Measurements from ENCODE around the gene NOXA1.
A peak's percentile ranks its signal among the peaks of the same experiment; 100 is the strongest.
"Not testable (repeated sequence)": the region's sequence is repeated elsewhere in the genome, so short reads cannot be mapped to it uniquely, and the experiment has no call there.

NOXA1 gene, protein sequence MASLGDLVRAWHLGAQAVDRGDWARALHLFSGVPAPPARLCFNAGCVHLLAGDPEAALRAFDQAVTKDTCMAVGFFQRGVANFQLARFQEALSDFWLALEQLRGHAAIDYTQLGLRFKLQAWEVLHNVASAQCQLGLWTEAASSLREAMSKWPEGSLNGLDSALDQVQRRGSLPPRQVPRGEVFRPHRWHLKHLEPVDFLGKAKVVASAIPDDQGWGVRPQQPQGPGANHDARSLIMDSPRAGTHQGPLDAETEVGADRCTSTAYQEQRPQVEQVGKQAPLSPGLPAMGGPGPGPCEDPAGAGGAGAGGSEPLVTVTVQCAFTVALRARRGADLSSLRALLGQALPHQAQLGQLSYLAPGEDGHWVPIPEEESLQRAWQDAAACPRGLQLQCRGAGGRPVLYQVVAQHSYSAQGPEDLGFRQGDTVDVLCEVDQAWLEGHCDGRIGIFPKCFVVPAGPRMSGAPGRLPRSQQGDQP

DNA sequence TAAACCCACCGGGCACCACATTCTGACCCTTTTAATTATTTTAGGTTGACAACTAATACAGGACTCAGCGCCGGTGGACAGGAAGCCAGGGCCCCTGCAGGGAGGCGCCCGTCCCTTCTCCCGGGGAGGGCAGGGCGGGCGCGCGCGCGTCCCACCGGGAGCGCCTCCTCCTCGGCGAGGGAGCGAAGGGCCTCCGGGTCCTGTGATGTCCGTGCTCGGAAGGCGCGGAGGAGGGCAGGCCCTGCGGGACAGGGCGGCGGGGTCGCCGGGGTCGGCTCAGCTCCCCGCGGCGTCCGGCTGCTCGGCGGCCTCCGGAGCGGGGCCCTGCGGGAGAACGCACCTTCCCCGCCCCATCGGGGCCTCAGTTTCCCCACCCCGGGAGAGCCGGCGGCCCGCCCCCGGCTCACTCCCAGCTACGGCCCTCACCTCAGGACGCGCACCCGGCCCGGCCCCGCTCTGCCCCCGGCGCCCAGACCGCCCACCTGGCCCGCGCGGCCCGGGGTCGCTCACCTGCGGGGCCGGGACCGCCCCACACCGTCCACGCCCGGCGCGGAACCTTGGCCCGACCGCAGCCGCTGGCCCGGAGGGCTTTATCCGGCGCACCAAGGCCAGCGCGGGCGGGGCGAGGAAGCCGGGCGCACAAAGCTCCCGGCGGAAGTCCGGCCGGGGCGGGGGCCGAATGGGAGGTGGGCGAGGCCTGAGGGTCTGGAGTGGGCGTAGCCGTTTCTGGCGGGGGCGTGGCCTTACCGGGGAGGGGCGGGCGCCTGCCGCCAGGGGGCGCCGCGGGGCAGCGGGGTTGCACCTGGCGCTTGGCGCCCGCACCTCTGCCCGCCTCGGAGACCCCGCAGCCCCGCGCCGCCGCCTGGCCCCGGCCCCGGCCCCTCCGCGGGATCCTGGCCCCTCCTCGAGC, at the start of gene NOXA1, which contains the start of gene EXD3:
NOXA1 (plus strand) TSS at position 790 of the 910 bp plus-strand sequence. CDS start 137 bp downstream, outside the sequence.
EXD3 (minus strand) TSS at position 559 of the 910 bp plus-strand sequence. CDS start 27,805 bp downstream, outside the sequence.
- peak; percentile 94 for DNase-seq (ENCODE audit: low spot score)

DNA sequence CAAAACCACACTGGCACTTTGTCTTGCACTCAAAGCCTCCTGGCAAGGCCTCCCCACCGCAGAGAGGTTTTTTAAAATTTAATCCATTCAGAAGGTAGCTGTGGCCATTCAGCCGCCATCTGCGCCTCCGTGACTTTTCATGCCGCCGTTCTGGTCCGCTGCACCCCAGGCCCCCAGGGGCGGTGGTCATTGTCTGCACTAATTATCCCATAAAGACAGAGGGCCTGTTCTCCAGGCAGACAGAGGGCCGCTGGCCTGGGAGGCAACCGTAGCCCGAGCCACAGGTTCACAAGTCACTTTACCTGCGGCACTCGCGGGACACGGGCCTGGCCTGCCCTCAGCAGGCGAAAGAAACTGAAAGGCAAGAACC, 49.6 kb upstream of the NOXA1 start:
- DNase-seq (ENCODE audit: low spot score): no peak

DNA sequence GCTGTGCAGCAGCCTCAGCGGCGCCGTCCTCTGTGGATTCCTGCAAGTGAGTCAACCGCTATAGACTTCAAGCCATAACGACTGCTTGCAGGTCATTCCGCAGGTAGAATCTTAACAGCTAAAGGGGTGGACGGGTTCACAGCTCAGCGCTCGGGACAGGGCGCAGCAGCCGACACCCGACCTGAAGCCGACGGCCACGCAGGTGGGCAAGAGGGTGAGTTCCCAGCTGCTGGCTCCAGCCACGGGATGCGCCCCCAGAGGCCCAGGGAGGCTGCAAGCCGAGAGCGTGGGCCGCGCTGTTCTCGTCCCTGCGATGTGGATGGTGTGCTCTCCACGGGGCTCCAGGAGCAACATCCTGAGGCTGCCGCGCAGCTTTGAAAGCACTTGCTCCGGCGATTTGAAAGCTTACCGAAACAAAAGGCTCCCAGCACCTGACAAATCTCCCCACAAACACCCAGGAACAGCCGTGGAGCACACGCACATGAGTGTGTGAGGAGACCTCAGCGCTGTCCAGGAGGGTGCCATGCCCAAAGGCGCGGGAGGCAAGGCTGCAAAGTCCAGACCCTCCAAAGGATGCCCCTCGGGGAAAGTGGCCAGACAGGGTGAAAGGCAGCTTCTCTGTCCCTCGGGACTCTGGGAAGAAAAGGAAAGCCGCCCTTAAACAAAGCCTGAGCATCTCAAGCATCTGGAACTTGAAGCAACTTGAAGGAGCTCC, 48.9 kb upstream of the NOXA1 start:
- no peak for DNase-seq (ENCODE audit: low spot score)

DNA sequence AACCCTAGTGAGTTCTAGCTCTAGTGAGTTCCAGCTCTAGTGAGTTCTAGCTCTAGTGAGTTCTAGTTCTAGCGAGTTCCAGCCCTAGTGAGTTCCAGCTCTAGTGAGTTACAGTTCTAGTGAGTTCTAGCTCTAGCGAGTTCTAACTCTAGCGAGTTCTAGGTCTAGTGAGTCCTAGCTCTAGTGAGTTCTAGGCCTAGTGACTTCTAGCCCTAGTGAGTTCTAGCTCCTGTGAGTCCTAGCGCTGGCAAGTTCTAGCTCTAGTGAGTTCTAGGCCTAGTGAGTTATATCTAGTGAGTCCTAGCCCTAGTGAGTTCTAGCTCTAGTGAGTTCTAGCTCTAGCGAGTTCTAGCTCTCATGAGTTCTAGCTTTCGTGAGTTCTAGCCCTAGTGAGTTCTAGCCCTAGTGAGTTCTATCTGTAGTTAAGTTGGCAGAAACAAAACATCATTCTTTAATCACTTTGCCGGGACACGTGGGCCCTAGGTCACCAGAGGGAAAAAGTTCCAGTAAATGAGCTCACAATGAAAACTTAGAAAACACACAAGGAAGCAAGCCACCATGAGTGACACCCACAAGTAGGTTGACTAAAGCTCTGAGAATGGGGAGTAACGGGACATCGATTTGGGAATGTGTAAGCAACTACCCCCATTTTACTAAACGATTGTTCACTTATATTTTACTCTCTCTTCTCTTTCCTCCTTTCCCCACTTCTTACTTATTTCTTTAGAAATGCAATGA, 47.7 kb upstream of the NOXA1 start:
- DNase-seq (ENCODE audit: low spot score): no peak

DNA sequence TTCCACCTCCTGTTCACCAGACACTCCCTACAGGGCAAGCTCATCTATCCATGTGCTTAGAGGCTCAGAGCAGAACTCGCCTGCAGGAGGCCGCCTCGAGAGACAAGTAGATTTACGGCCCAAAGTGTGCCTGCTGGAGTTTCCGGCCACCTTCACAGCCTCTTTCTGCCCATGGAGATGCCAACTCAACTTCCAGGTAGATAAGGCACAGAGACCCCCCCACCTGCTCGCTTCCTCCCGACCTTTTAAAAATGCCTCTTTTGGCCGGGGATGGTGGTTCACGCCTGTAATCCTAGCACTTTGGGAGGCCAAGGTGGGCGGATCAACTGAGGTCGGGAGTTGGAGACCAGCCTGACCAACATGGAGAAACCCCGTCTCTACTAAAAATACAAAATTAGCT, 46.8 kb upstream of the NOXA1 start:
- DNase-seq (ENCODE audit: low spot score): no peak

DNA sequence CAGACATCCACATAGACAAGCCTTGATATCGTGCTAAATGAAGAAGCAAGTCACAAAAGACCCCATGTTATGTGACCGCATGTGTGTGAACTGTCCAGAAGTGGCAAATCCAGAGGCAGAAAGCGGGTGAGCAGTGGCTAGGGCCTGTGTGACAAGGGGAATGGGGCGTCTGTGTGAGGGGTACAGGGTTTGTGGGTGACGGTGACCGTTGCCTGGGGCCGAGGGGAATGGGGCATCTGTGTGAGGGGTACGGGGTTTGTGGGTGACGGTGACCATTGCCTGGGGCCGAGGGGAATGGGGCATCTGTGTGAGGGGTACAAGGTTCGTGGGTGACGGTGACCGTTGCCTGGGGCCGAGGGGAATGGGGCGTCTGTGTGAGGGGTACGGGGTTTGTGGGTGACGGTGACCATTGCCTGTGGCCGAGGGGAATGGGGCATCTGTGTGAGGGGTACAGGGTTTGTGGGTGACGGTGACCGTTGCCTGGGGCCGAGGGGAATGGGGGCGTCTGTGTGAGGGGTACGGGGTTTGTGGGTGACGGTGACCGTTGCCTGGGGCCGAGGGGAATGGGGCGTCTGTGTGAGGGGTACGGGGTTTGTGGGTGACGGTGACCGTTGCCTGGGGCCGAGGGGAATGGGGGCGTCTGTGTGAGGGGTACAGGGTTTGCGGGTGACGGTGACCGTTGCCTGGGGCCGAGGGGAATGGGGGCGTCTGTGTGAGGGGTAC, 44.3 kb upstream of the NOXA1 start:
- not testable (repeated sequence) for DNase-seq (ENCODE audit: low spot score)

DNA sequence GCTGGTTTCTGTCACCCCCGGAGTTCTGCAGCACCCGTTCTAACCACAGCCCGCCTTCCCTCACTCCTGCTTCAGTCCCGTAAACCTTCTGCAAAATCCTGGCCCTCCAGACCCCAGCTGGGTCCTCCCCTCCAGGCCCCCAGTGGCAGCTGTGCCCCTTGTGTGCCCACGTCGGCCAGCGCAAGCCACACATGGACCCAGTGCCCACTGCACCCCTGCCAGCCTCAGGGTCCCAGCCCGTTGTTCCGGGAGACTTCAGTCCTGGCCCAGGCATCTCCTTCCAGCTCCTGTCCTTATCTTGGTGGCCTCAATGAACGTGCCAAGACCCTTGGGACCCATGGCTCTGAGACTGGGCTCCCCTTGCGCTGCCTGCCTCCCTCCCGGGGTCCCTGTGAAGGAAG, 43.4 kb upstream of the NOXA1 start:
- no peak for DNase-seq (ENCODE audit: low spot score)

DNA sequence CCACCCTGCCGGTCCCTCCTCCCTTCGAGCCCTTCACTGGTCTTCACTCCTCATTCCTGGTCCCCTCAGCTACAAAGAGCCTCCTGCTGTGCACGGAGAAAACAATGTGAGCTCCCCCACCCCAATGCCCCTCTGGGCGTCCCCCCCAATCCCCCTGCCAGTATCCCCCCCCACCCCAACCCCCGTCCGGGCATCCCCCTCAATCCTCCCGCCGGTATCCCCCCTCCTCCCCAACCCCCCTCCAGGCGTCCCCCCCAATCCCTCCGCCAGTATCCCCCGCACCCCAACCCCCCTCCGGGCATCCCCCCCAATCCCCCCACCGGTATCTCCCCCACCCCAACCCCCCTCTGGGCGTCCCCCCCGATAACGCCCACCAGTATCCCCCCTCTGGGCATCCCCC, 43.0 kb upstream of the NOXA1 start:
- no peak for DNase-seq (ENCODE audit: low spot score)

DNA sequence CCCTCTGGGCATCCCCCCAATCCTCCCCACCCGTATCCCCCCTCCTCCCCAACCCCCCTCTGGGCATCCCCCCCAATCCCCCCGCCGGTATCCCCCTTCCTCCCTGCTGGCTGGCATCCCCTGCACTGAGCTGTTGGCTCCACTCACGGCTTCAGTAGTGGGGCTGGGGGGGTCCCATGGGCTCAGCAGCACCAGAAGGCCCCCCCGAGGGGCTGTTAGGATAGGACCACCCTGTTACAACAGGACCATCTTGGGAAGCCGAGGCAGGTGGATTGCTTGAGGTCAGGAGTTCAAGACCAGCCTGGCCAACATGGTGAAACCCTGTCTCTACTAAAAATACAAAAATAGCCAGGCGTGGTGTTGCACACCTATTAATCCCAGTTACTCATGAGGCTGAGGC, 42.6 kb upstream of the NOXA1 start:
- no peak for DNase-seq (ENCODE audit: low spot score)

DNA sequence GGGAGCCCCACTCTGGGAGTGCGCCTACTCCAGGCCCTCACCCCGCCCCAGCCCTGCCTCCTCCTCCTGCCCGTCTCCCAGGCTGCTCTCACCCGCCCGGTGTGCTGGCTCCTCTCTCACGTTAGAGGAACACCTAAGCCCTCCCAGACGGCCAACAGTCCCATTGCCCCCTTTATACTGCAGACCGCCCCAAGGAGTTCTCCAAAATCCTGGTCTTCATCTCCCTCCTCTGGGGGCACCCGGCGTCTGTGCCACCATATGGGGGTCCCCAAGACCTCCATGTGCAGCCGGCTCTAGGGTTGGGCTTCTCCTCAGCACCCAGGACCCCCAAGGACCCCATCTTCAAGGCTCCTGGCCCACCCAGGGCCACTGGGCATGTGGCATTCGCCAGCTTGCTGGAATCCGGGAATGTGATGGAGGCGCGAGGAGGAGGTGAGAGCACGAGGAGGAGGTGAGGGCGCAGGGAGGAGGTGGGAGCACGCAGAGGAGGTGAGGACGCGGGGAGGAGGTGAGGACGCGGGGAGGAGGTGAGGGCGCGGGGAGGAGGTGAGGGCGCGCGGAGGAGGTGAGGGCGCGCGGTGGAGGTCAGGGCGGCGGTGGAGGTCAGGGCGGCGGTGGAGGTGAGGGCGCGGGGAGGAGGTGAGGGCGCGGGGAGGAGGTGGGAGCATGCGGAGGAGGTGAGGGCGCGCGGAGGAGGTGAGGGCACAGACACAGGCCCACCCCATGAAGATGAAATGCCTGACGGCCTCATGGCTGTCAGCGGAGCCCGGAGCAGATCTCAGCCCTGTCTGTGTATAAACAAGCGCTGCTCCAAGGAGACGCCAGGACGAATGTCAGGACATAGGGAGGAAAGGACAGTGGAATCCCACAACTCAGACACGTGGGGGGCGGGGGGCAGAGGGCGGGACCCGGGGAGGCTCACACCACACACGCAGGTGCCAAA, 41.4 kb upstream of the NOXA1 start:
- DNase-seq (ENCODE audit: low spot score): no peak

DNA sequence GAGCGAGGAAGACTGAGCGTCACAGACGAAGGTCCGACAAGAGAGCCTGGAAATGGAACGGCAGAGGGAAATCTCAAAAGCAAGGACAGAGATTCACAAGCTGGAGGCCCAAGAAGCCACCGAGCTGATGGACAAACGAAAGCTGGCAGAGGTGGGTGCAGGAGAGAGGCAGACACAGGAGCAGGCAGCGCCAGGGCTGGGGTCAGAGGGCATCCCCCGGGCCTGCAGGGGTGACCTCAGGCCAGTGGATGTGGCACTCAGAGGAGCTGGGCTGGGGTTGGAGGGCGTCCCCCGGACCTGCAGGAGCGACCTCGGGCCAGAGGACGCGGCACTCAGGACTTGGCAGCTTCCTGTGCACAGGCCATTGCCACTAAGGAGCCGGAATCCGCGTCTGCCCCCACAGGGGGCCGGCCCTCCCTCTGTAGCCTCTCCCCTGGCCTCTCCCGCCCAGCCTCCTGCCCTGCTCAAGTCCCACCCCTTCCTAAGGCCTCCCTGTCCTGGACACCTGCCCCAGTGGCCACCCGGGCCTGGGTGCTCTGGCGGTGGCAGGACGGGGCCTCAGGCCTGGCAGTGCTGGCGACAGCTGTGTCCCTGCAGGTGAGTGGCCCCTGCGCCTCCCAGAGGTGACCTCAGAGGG, 40.6 kb upstream of the NOXA1 start:
- DNase-seq (ENCODE audit: low spot score): no peak

DNA sequence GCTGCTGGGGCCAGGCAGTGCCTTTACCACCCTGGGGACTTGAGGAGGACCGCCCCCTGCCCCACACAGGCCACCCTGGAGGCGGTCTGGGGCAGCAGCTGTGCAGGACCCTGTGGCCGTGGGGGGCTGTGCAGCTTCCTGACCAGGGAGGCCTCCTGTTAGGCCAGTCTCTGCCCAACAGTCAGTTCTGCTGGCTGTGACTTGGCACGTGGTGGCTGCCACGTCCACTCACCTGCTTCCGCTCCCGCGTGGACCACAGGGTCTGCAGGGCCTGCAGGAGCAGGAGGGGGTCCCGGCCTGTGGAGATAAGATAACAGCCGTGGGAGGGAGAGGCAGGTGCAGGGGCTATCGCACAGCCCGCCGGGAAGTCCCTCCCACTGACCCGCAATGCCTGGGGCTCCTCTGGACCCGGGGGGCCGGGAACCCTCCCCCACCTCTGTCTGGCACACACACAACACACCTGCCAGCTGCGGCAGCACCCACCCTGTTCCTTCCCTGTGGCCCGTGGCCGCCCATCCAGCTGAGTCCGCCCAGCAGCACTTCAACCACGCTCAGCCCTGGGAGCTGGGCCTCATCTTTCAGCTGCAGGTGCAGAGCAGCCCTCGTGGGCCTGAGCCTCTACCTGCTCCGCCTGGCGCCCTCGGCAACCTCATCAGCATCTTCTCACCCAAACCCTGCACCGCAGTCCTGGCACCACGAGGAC, 40.0 kb upstream of the NOXA1 start:
- DNase-seq (ENCODE audit: low spot score): peak; percentile 68

DNA sequence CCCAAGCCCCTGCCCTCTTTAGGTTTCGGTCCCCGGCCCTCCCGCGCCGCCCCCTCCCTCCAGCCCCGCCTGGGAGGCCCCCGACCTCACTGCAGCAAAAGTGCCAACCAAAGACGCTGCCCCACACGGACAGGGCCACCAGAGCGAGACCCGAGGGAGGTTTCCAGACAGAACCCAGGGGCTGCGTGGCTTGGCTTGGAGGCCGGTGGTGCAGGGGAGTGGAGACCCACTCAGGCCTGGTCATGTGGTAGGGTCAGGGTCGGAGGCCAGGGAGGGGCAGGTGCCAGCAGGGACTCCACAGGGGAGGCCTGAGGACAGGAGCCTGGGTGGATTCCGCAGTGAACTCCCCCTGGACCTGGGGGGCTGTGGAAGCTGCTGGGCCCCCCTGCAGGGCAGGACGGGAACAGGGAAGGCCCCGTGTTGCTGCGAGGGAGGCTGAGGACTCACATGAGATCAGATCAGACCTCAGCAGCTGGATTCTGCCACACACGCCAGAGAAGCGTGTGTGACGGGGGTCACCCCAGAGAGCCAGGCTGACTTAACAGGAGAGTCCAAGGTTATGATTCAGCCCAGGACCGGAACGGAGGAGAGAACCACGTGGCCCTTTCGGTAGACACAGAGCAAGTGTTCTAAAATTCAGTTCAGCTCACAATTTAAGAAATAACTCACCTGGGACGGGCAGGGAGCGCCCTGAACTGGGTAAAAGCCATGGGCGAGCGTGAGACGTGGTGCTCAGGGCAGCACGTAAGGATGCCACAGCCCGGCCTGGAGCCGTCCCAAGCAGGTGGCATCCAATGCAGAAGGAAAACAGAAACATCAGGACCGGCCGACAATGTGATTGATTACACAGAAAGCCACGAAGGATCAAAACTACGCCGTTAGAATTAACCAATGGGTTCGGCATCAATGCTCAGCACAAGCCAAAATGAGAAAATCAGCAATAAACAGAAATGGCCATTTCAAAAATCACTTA, 39.1 kb upstream of the NOXA1 start:
- DNase-seq (ENCODE audit: low spot score): no peak

DNA sequence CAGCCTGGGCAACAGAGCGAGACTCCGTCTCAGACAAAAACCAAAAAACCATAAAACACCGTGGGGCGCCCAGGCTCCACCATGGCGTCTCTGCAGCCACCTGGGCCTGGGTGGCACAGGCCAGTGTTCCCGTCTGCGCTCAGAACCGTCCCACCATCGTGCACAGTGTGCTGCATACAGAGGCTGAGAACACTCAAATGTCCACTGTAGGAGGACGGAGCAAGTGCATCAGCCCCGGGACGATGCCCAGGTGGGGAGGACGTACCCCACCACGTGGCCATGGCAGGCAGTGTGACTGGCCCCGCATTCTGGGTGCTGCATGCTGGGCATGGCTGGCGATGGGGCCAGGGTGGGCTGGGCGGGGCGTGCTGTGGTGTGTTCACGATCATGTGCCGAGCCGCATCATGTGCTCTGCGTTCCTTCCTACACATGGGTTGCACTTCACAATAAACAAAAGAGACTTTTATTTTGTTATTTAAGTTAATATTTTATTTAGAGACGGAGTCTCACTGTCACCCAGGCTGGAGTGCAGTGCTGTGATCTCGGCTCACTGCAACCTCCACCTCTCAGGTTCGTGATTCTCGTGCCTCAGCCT, 38.0 kb upstream of the NOXA1 start:
- no peak for DNase-seq (ENCODE audit: low spot score)

DNA sequence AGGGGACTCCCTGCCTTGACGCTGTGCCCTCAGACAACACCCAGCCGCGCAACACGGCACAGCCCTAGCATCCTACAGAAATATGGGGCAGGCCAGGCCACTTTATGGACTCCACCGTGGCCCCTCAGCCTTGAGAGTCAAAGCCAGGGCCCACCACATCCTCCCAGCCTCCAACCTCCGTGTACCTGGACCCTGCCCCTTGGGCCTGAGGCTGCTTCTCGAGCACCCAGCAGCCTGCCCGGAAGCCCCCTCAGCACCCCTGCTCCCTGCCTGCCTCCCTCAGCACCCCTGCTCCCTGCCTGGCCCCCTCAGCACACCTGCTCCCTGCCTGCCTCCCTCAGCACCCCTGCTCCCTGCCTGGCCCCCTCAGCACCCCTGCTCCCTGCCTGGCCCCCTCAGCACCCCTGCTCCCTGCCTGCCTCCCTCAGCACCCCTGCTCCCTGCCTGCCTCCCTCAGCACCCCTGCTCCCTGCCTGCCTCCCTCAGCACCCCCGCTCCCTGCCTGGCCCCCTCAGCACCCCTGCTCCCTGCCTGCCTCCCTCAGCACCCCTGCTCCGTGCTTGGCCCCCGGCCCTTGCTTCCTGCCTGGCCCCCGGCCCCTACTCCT, 36.6 kb upstream of the NOXA1 start:
- DNase-seq (ENCODE audit: low spot score): not testable (repeated sequence)

DNA sequence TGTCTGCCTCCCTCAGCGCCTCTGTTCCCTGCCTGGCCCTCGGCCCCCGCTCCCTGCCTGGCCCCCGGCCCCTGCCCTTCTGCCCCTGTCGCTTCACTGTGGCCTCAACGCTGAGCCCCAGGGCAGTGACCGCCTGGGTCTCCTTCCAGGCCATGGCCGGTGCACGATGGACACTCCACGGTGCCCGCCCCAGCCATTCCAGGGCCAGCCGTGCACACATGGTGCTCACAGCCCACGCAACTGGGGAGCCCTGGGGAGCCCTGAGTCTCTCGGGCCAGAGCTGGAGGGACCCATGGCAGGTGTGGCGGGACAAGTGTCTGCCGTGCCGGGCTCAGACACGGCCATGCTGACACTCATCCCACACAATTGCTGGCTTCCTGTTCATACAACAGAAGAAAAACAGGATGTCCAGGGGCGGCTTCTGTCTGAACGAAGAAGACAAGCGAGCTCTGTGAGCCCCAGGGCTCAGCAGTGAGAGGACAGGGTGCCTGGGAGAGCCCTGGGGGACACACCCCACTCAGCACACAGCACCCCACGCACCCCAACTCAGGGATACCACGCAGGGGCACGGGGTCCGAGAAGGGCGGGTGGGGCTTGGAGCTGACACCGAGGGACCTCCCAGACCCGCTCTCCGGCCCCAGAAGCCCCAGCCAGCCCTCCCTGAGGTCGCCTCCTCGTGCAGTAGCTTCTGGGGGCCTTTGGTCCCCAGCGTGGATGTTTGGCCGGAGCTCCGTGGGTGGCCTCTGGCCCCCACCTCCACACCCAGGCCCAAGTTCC, 35.9 kb upstream of the NOXA1 start:
- DNase-seq (ENCODE audit: low spot score): peak; percentile 35
